BJ (cell line): ENCODE measurements around the gene MTA3. TPM values are rescaled to one million over a fixed set of nuclear protein-coding genes. Genes with fewer than 3 reads are reported as not detected.

Experiments used
- CTCF ChIA-PET: fragments of 350-600 bp; formaldehyde crosslinking; extraction: SDS; loops from one replicate; lab custom pipeline; 2021; ENCODE audit warnings: antibody characterized with exemption, inconsistent platforms; lab: Yijun Ruan, JAX
- POLR2A ChIA-PET: fragments of 300-600 bp; sonication (Branson Sonifier 250); formaldehyde crosslinking; extraction: SDS; loops from one replicate; lab custom pipeline; 2021; ENCODE audit warnings: antibody characterized with exemption; lab: Charles Lee
- DNase-seq: peaks from one replicate; pipeline ENCODE4 v3.0.0-alpha.2; 2011; ENCODE audit warnings: low read depth
- H3K27me3 ChIP-seq: 2 replicates; pipeline ENCODE4 v1.6.0; 2011; ENCODE audit warnings: low read length; ENCODE audit not compliant: control insufficient read depth, insufficient read depth
- H3K36me3 ChIP-seq: 2 replicates; pipeline ENCODE4 v1.5.1; 2011; ENCODE audit warnings: low read length; ENCODE audit not compliant: control insufficient read depth, insufficient read depth
- H3K4me3 ChIP-seq: 2 replicates; pipeline ENCODE4 v1.5.1; 2011; ENCODE audit warnings: low read depth, mild to moderate bottlenecking, control low read depth, low read length
- polyA plus RNA-seq: library from polyadenylated mRNA; depleted of rRNA; stranded (reverse); fragments of >200 nt; gene quantifications from 2 replicates; pipeline ENCODE4 v1.2.3, GENCODE V29; 2011
- TF ChIP-seq, protein P1 (sequence below): IDR thresholded peaks from 2 replicates; pipeline ENCODE4 v1.5.1; 2011; ENCODE audit warnings: low read depth, mild to moderate bottlenecking, control low read depth, inconsistent platforms, low read length, moderate library complexity; ENCODE audit not compliant: insufficient read depth

MTA3 gene
- polyA plus RNA-seq, 1 experiment, result 23.2 TPM

DNA sequence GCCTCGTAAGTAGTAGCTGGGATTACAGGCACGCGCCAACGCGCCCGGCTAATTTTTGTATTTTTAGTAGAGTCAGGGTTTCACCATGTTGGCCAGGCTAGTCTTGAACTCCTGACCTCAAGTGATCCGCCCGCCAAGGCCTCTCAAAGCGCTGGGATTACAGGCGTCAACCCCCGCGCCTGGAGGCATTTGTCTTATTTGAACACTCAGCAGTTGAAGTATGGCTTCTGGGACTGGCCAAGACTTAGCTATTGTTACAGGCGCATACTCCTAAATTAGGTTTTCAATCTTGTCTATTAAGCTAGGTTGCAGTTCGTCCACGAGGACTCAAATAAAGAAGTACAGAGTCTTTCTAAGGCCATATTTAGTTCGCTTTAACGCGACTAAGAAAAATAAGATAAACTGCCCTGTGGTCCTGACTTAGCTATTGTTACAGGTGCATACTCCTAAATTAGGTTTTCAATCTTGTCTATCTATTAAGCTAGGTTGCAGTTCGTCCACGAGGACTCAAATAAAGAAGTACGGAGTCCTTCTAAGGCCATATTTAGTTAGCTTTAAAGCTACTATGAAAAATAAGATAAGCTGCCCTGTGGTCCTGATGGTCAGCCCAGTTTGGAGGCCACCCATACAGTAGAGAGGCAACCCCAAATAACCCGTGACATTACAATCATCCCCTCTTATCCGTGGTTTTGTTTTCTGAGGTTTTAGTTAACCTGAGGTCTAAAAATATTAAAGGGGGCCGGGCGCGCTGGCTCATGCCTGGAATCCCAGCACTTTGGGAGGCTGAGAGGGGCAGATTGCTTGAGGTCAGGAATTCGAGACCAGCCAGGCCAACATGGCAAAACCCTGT lies 20.8 kb upstream of the MTA3 start:
- no peaks in the 10 kb centered on the region for H3K27me3 ChIP-seq
- POLR2A ChIA-PET, result no interaction called here
- no peak for DNase-seq
- TF ChIP-seq, protein P1, sequence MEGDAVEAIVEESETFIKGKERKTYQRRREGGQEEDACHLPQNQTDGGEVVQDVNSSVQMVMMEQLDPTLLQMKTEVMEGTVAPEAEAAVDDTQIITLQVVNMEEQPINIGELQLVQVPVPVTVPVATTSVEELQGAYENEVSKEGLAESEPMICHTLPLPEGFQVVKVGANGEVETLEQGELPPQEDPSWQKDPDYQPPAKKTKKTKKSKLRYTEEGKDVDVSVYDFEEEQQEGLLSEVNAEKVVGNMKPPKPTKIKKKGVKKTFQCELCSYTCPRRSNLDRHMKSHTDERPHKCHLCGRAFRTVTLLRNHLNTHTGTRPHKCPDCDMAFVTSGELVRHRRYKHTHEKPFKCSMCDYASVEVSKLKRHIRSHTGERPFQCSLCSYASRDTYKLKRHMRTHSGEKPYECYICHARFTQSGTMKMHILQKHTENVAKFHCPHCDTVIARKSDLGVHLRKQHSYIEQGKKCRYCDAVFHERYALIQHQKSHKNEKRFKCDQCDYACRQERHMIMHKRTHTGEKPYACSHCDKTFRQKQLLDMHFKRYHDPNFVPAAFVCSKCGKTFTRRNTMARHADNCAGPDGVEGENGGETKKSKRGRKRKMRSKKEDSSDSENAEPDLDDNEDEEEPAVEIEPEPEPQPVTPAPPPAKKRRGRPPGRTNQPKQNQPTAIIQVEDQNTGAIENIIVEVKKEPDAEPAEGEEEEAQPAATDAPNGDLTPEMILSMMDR, result no peak
- CTCF ChIA-PET, result interaction anchor here (1.6 kb wide), 1 partner anchor 35 kb away, joined by 4 read pairs; no protein-coding TSS in a partner anchor
- H3K36me3 ChIP-seq, result no peaks in the 10 kb centered on the region
- H3K4me3 ChIP-seq, result no peak overlapping the region

DNA sequence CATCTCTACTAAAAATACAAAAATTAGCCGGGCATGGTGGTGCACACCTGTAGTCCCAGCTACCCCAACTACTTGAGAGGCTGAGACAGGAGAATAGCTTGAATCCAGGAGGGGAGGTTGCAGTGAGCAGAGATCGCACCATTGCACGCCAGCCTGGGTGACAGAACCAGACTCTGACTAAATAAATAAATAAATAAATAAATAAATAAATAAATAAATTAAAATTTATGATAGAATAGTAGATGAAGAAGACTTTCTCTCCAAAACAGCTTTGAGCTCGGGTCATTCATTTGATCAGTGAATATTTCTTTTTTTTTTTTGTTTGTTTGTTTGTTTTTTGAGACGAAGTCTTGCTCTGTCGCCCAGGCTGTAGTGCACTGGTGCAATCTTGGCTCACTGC lies 17.6 kb upstream of the MTA3 start:
- Histone ChIP-seq H3K27me3 (no peaks in the 10 kb centered on the region), H3K36me3 (no peaks in the 10 kb centered on the region), H3K4me3 (no peak overlapping the region)
- CTCF ChIA-PET, result no interaction called here
- TF ChIP-seq, protein P1, result no peak
- POLR2A ChIA-PET, result no interaction called here
- no peak for DNase-seq

DNA sequence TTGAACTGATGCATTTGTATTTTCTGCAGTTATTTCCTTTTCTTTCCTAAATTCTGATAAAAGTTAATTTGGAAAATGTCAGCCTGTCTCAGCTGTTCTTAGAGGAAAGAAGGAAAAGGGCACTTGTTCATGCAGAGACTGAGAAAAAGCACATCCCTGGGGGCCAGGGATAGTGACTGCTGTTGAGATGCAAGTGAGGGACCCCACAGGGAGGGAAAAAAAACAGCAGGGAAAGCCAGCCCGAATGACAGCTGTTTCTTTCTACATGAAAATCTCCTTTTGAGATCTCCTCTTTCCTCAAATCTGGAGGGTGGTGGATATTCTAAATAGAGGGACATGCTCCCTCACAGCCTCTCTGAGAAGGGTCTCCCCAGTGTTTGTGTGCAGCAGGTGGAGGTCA lies 14.0 kb upstream of the MTA3 start:
- CTCF ChIA-PET, result no interaction called here
- no peak for DNase-seq
- Histone ChIP-seq H3K4me3 (no peak overlapping the region), H3K27me3 (no peaks in the 10 kb centered on the region; the same call in 1 of the 2 replicates), H3K36me3 (no peaks in the 10 kb centered on the region)
- TF ChIP-seq, protein P1, result no peak
- POLR2A ChIA-PET, result no interaction called here

DNA sequence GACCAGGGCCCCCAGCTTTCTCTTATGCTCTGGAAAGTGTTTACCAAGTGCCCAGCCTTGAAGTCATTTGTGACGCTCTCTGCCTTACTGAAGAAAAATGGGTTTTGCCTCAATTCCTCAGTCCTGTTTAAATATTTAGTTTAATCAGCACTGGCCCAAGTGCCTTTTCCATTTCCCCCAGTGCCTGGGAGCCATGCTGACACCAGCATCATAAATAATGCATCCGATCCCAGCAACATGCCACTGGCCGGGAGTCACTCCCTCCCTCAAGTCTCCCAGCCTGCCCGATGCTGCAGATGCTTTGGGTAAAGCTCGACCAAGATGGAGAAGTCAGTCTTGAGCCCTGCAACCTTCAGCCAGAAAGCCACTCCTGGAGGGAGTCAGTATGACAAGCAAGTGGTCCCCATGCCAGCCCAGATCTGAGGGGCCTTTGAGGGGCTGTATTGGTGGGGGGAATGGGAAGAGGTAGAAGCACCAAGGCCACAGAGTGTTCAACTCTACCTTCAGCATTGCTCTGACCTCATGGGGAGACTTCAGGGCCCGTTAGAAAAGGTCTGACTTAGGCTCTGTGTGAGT lies 12.0 kb upstream of the MTA3 start:
- no peaks in the 10 kb centered on the region for H3K36me3 ChIP-seq
- TF ChIP-seq, protein P1, result no peak
- ChIA-PET POLR2A (no interaction called here), CTCF (no interaction called here)
- H3K27me3 ChIP-seq, result no peaks in the 10 kb centered on the region; the same call in 1 of the 2 replicates
- no peak for DNase-seq
- no peak overlapping the region for H3K4me3 ChIP-seq

DNA sequence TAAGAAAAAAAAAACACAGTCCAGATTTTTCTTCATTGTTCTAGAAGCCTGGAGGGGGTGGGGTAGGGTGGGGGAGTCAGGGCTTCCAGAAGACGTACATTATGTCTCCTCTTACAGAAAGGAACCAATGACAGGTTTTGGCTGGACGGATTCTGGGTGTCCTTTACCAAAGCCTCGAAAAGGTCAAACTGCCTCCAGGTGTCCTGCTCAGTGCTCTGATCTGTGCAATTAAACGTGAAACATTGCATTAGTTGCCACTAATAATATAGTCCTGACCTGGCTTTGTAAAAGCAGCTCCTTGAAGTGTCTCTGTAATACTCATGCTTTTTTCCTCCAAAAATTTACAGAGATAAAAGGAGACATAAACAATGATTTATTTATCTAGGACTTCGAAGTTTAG lies 11.1 kb upstream of the MTA3 start:
- ChIA-PET CTCF (interaction anchor here (1.1 kb wide), 1 partner anchor 10 kb away, joined by 3 read pairs; no protein-coding TSS in a partner anchor), POLR2A (no interaction called here)
- Histone ChIP-seq H3K4me3 (no peak overlapping the region), H3K36me3 (no peaks in the 10 kb centered on the region), H3K27me3 (no peaks in the 10 kb centered on the region; the same call in 1 of the 2 replicates)
- TF ChIP-seq, protein P1, result no peak
- DNase-seq, result no peak
